ENCODE data around the gene PTGES.

DNA sequence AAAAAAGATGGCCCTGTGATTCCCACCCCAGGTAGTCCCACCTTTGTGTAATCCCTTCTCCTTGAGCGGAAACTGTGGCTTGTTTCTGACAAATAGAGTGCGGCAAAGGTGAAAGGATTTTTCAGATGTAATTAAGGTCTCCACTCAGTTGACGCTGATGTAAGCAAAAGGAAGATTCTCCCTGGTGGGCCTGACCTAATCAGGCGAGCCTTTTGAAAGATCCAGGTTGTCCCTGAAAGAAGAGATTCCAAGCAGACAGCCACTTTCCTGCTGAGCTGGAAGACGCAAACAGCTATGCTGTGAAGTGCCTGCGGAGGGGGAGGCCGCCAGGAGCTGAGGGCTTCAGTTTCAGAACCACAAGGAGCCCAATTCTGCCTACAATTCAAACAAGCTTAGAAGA lies 24.1 kb downstream of the PTGES start:
- TF ChIP-seq, protein P1, sequence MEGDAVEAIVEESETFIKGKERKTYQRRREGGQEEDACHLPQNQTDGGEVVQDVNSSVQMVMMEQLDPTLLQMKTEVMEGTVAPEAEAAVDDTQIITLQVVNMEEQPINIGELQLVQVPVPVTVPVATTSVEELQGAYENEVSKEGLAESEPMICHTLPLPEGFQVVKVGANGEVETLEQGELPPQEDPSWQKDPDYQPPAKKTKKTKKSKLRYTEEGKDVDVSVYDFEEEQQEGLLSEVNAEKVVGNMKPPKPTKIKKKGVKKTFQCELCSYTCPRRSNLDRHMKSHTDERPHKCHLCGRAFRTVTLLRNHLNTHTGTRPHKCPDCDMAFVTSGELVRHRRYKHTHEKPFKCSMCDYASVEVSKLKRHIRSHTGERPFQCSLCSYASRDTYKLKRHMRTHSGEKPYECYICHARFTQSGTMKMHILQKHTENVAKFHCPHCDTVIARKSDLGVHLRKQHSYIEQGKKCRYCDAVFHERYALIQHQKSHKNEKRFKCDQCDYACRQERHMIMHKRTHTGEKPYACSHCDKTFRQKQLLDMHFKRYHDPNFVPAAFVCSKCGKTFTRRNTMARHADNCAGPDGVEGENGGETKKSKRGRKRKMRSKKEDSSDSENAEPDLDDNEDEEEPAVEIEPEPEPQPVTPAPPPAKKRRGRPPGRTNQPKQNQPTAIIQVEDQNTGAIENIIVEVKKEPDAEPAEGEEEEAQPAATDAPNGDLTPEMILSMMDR (IDR thresholded peaks at IDR 0.05 in 2 of 3, conservative IDR thresholded peaks at IDR 0.05 in 1 of 3; ENCODE audit: insufficient read depth in 2 of 3, low read depth in 1 of 3, low read length in 3 of 3) = no peak
- TF ChIP-seq, protein P2, sequence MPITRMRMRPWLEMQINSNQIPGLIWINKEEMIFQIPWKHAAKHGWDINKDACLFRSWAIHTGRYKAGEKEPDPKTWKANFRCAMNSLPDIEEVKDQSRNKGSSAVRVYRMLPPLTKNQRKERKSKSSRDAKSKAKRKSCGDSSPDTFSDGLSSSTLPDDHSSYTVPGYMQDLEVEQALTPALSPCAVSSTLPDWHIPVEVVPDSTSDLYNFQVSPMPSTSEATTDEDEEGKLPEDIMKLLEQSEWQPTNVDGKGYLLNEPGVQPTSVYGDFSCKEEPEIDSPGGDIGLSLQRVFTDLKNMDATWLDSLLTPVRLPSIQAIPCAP (CRISPR knock-in tag; IDR thresholded peaks at IDR 0.05; ENCODE audit: borderline replicate concordance) = no peak
- TF ChIP-seq SETDB1 (IDR thresholded peaks at IDR 0.05; ENCODE audit: low read length) (no peak), CHD4 (IDR thresholded peaks at IDR 0.05; ENCODE audit: insufficient read depth, insufficient replicate concordance, low read depth, low read length, poor library complexity, severe bottlenecking) (no peak), ZNF589 (CRISPR knock-in tag; IDR thresholded peaks at IDR 0.05; ENCODE audit: low read depth) (no peak)
